CD4-positive, alpha-beta T cell treated with Interferon gamma for 1 hour (primary cell): Measurements from ENCODE around the gene TRAM2.

Experiments
- DNase-seq: peaks from one replicate; pipeline ENCODE4 v3.0.0-alpha.2; 2020

TRAM2 gene

DNA sequence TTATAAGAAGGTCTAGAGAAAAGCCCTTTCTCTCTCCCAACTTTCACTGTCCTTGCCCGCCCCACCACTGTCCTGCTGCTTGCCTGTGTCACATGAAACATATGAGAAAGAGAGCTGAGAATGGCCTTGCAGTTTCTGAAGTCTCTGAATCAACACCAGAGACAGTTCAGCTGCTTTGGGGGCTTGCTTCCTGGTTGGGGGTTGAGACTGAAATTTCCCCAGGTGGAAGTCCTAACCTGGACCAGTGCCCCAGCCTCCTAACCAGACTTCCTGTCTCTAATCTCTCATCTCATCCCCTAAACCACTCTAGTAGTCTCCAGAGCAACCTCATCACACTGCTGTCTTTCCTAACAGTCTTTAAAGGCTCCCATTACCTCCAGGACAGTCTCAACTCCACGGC, 10.7 kb downstream of the TRAM2 start:
- DNase-seq, result no peak

DNA sequence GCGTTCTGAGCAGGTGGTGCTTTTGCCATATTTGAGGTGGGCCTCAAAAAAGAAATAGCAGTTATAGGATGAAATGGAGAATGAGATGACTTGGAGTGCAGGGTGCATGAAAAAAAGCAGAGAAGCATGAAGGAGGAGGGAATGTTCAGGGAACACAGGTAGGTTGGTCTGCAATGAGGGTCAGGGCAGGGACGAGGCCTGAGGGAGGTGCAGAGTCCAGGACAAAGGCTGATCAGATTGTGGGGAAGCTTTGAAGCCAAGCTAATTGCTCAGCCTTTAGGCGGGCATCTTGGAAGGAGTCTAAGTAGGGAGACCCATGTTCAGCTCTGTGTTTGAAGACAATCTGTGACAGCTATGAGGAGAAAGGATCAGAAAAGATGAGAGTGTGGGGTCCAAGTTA, 12.0 kb downstream of the TRAM2 start:
- no peak for DNase-seq

DNA sequence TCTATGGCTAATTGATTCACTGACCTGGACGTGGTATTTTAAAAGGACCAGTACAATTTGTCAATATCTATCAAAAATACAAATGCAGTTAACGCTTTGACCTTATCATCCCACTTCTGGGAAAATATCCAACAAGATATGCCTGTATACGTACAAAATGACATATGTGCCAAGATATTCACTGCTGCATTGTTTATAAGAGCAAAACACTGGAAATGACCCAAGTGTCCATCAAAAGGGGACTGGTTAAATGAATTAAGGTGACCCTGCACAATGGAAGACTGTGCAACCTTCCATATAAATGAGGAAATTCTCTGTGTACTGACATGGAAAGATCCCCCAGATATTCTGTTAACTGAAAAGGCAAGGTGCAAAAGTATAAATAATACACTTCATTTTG, 13.9 kb downstream of the TRAM2 start:
- DNase-seq, result no peak

DNA sequence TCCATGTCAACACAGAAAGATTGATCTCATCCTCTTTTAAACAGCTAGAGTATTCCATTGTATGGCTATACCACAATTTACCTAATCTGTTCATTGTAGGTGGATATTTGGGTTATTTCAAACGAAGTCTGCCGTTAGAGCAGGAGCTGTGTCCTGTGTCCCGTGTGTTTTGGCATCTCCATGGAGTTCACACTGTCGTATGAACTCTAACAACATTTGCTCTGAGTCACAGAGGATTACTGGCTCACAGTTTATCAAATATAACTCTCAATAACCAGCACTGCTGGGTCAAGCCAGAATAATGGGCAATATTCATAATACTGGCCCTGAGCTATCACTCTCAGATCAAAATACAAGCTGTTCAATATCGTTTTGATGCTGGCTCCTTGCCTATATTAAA, 16.4 kb downstream of the TRAM2 start:
- DNase-seq, result no peak

DNA sequence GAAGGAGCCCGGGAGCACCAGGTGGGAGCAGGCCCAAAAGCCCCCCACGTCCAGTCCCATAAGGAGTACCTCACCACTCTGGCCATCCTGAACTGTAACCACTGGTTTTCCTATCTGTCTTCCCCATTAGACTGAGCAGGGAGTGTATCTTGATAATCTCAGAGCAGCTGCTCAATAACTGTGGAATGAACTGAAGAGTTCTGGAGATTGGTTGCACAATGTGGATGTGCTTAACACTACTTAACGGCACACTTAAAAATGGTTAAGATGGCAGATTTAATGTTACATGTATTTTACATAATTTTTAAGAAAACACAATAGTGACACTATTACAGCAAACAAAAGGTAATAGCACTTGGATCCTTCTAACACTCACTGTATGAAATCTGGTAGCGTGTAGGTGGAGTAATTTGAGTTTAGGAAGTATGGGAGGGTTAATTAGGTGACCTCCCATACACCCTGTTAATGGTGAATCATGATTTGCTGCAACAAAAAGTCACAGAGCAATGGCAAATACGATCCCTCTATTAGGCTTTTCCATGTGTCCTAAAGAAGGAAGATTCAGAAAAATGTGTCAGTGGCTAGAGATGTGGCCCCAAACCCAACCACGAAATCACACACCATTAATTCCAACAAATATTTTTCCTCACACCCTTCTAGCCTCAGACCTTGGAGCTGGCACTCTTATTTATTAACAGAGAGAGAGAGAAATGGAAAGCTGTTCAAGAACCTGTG, 18.4 kb downstream of the TRAM2 start:
- no peak for DNase-seq

DNA sequence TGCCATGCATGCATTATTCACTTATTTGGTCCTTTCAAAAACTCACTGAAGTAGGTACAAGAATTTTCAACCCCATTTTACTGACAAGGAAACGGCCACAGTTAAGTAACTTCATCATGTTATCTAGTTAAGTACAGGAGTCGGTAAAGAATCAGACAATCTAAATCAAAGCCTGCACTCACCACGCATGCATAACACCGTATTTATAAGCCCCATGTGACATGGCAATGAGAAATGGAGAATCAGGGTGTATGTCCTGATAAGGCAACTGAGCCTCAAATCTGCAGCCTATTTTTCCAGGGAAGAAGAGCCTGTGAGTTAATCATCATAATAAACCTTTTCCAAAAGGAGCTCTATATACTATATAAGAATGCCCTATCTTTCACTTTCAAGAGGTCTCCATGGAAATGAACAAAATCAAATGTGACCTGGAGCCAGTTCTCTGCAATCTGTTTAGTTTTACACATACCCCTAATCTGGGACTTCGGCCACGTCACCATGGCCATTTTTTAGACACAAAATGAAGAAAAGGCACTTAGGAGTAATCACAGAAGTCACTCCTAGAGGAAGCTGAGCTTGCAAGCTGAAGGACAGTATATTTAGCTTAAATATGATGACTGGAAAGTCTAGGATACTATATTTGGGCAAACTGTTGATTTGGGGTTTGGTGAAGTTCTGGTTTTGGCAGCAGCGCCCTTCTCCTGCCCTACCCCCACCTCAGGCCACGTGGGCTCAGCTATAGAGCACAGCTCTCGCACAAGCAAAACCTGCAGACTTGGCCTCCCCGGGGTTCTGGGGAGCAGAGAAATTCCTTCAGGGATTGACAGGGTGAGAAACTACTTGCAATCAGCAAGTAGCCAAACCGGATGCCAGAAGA, 19.2 kb downstream of the TRAM2 start:
- no peak for DNase-seq

DNA sequence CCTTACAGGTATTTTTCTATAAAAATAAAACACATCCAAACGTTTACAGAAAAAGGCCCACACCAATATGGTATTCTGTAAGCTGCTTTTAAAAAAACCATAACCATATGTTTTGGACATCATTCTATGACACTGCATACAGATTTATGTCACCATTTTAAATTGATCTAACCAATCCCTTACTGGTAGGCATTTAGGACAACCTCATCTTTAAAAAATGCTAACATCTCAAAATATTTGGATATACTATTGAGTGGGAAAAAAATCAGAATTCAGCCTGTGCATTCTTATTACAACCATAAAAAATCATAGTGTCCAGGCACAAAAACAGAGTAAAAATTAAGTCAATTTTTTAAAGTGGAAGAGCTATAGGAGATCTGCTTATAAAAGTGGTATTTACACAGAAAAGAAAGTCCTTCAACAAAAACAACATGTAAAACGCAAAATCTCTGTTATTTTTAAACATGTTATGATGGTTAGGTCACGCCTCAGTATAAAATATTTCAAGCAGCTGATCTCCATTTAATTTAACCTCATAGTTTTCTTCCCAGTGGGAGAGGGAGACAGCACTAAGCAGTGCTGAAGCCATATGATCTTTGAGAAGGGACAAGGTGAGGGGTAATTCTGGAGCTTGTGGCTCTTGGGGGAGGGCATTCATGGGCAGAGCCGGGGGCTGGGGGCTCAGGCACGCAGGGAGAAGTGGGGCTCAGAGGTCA, 21.2 kb downstream of the TRAM2 start:
- no peak for DNase-seq

DNA sequence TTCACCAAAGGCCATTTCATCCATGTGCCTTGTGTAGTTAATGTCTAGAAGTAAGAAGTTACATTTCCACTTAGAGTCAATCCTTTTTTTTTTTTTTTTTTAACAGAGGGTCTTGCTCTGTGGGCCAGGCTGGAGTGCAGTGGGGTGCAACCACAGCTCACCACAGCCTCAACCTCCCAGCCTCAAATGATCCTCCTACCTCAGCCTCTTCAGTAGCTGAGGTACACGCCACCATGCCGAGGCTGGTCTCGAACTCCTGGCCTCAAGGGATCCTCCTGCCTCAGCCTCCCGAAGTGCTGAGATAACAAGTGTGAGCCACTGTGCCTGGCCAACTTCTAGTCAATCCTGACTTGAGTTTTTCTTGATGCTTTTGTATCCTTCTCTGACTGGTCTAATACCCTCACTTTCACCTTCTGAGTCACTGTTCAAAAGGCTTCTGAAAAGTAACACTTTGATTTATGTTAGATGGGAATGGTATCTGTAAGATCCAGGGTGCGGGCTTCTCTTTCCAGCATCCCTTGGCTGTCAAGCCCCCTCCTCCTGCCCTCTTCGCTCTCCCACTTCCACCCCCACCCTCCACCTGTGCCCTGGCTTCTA, 22.1 kb downstream of the TRAM2 start:
- no peak for DNase-seq

DNA sequence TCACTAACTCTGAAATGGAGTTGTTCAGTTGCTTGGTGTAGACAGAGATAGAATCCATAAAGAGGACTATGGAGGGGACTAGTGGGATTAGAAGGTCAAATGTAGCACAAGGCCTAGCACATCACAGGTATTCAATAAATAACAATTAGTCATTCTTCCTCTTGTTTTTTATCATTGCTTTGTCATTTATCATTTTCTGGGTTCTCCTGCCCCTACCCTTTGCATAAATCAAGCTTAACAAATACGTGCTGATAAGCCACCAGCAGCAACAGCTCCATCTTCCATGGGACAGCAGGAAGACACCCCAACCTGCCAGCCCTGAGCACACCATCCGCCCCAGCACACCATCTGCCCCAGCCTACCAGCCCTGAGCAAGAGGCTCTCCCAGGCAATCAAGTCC, 23.1 kb downstream of the TRAM2 start:
- no peak for DNase-seq

DNA sequence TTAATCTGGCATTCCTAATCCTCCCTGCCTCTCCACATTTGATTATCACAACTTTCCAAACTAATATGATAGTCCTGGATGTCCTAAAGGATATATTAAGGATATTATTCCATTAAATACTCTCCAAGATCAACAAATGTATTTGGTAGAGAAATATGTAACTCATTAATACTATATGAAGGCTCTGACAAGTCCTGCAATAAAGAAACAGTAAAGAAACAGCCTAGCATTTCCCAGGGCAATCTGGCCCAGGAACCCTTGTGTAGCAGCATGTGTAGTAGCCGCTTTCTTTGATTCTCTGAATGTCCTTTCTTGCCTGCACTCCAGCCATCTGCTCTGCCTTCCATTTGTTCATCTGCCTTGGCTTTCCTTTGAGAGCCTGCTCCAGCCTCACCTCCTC, 23.7 kb downstream of the TRAM2 start:
- no peak for DNase-seq

DNA sequence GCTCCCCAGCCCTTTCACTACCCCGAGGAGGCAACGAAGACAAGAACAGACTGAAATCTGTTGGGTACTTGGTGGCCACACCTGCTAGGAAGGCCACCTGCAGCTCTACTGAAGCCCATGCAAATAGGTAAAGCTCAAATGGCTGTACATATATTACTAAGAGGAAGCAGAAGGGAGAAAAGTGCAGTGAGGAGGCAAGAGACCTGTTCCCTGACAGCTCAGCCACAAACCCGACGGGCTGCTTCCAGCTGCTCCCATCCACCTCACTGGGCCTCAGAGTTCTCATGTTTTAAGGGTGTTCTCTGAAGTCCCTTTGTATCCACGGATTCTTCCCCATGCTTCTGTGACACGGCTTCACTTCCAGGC, 24.6 kb downstream of the TRAM2 start:
- no peak for DNase-seq

DNA sequence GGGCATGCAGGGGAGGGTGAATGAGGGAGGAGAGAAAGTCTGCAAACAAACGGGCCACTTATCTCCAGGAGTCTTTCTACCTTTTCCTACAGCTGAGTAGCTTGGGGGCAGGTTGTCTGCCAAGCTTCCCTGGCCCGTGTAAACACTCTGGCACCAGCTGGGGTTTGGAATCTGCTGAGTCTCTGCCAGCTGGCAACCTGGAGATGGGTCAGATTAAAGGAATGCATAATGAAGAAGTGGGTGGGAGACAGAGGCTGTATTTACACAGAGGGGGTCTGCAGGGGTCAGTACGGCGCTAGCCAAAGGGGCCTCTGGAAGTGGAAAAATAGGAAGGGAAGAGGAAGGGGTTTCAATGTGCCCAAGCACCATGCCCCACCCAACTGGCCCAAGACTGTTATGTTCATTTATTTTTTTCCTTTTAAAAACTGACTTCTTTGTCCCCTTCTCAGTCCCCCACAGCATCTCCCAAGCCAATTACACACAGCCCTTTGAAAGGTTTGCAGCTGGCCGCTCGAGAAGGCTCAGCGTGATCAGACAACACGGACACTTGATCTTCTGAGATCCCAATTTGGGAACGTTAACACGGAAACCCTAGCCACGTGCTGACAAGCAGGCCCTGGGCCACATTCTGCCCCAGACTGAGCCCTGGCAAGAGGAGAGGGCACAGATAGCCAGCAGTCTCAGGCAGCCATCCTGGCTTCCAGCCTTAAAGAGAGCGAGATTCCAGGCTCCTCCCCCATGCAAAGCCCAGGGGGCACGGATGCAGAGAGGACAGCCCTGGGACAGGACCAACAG, 25.2 kb downstream of the TRAM2 start:
- no peak for DNase-seq

DNA sequence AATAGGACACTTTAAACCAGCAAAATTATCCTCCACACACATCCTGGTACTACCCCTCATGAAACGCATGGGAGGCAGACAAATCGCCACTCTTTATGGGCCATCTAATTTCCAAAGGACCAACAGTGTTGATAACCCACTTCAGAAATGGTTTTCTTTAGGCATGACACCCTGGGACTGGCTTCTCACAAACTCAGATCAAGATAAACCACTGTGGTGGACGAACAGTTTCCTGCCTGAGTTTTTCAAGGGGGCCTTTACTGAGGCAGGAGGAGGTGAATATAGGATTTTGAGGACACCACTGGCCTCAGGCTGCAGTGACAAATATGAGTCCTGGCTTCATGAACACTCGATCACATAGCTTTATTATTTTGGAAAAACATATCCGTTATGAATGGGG, 26.0 kb downstream of the TRAM2 start:
- DNase-seq, result no peak

DNA sequence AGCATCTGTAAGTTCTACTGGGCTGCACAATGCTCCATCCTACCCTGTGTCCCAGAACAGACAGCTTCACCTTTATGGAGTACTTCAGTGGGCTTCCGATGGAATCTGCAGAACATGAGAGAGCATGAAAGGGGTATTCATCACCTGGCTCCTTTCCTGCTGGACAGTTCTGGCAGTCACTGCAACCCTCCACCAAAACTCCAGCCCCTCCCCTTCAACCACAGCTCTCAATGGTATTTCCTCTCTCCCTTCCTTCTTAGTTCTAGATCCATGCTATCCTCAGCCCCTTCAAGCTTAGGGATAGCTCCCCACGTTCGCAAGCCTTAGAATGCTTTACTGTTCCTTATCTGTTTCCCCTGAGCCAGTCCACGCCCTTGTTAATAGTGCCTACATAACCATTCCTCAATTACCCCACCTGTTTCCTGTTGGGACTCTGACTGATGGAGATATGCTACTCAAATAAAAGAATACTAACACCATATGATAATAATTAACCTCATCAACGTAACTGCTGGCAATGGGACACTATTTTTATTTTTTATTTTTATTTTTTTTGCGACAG, 26.8 kb downstream of the TRAM2 start:
- no peak for DNase-seq

DNA sequence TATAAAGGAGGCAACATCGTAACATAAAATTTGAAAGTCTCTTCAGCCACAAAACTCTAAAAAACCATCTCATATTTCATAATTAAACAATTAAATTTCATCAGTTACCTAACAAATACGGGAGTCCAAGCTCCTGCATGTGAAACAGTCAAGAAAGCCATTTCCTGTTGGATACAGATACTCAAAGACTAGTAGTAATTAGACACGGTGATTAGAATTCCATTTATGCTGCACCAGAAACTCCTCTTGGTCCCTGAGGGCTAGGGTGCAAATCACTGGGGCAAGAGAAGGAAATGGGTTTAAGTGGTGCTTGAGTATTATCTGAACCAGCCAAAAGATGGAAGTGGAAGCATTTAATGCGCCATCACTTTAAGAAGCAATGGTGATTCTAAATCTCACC, 27.4 kb downstream of the TRAM2 start:
- DNase-seq, result no peak

DNA sequence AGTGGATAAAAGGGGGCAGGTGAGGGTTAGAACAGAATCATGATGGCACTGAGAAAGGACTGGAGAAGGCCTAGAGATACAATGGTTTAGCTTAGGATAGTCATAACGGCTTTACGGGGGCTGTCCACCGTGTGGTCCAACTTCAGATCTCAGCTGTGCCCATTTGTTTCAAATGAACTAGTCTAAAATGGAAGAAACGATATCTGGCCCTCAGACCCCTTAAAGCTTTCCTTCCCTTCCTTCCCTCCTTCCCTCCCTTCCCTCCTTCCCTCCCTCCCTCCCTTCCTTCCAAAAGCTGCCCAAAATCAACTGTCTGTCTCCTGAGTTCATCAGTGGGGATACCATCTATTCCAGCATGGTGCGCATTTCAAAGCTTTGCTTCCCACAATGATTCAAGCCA, 27.9 kb downstream of the TRAM2 start:
- no peak for DNase-seq

DNA sequence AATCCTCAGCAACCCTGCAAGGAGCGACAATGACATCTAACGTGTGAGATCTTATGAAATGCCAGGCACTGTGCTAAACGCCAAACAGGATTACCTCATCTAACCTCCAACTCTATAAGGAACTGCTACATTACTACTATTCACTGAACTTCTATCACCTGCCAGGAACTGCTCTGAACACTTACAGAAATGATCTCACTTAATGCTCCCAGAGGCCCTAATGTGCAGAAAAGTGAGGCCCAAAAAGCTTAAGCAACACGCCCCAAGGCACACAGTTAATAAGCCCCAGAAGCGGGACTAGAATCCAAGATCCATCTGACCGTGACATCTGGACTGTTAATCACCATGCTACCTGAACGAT, 28.5 kb downstream of the TRAM2 start:
- DNase-seq, result no peak

DNA sequence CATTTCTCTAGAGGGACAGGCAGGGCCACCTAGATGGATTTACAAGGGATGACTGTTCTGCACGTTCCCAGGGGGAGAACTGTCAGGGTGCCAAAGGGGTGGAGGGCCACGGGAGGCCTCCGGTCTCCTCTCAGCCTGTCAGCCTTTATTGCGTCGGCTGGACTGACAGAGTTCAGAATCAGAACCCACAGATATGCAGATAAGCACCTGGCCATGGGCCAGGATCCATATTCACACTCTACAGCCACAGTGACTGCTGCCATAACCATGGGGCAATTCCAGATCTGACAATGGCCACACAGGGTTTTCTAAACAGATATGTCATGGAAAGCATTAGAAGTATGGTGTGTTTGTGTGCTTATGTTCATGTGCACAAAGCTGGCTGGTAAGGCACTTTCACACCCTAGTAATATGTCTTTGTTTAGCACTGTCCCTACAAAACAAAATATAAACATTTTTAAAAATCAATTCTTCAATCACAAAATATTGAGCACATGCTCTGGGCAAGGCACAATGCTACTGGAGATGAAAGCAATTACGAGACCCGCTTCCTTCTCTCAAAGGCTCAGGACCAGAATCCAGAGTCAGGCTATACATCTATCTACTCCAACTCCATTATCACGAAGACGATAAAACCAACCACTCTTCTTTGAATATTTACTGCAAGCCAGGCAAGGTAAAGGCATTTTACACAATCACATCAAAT, 29.1 kb downstream of the TRAM2 start:
- no peak for DNase-seq

DNA sequence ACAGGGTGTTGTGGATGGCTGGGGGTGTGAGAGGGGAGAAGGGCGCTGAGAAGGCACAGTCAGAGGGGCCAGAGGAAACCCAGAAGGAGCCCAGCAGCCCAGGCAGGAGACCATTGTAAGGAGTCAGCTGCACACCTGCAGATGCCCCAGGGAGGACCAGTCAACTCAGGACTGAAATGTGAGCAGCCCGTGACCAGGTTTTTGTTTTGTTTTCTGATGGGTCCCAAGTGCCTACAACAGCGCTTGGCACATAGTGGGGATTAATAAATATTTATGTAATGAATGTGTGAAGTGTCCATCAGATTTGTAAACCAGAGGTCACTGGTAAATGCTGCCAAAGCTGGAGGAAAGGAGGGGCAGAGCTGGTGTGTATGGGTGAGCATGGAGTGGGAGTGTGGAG, 30.2 kb downstream of the TRAM2 start:
- DNase-seq, result no peak

DNA sequence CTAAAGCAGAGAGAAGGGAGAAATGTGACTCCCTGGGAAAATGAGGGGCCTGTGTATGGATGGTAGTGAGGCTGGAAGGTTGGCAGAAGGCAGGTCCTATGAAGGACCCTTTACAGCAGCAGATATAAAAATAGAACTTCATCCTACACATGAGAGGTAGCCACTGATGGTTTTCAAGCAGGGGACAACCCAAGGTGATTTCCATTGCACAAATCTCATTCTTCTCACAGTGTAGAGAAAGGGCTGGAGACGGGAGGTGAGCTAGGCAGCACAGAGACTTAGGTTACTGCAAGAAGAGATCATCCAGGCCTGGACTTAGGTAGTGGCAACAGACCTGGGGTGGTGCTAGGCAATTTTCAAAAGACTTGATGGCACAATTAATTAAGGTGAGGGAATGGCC, 30.7 kb downstream of the TRAM2 start:
- DNase-seq, result no peak

DNA sequence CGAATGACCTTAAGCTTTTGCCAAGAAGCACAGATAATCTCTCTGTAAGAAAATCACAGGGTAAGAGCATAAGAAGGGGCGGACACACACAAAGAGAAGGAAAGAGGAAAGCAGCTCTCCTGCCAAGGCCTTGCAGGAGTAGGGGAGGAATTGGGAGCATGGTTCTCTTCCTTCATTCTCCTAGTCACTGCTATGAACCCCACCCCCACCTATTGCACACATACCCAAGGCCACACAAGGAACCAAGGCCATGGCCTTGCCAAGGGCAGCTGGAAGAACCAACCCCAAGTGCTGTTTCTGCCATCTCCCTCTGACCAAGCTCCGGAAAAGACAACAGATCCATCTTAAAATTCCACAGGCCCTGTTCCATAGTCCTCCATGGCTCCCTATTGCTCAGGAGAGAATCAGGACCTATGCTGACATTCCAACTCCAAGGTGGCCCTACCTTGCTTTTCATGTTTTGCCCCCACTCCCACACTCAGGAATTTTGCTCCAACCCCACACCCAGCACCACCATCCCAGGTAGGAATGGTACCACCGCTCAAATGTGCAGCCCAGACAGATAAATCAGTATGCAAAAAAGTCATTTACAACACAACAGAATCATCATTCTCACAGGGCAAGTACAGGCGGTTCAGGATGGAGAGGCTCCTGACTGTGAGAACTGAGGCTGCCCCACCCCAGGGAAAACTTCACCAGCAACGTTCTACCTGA, 31.3 kb downstream of the TRAM2 start:
- no peak for DNase-seq
